Posterior cingulate gyrus (tissue), 11 donors: Measurements from ENCODE around the gene PPM1B.
"Not testable (repeated sequence)": the region's sequence is repeated elsewhere in the genome, so short reads cannot be mapped to it uniquely, and the experiment has no call there.

Experiments
- DNase-seq, 10 donors: peaks; one replicate each; pipeline versions ENCODE4 v3.0.0 to v3.0.0-alpha.2; 2020 to 2021; ENCODE audit warnings: mixed read lengths in 3 of 10
- intact Hi-C: fragments of 100-400 bp; cut with DNase I; formaldehyde crosslinking; loops from one replicate; pipeline ENCODE4 v1.15.1; 2023

The PPM1B gene

DNA sequence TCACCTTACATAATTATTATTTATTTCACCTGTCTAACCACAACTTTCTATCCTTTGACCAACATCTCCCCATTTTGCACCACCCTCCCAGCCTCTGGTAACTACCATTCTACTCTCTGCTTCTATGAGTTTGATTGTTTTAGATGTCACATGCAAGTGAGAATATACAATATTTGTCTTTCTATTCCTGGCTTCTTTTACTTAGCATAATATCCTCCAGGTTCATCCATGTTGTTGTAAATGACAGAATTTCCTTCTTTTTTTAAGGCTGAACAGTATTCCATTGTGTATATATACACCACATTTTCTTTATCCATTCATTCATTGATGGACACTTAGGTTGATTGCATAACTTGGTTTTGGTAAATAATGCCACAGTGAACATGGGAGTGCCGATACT lies 24.0 kb downstream of the PPM1B start:
- no peak for DNase-seq
- intact Hi-C loops, result no loop called here

DNA sequence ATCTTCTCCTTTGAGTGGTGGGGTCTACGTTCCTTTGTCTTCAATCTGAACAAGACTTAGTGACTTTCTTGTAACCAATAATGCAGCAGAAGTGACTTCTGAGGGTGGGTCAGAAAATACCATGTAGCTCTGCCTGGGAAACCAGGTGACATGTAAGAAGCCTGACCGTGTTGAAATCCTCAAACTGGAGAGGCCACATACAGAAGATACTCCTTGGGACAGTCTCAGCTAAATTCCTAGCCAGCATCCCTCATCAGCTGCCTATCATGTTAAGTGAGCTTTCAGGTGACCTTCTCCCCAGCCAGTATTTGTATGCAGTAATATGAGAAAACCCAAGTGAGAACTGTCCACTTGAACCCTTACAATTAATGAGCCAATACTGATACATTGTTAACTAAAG lies 27.0 kb downstream of the PPM1B start:
- DNase-seq, result no peak
- intact Hi-C loops, result no loop called here

GRCh38 chr2:44197816-44198215 lies 29.1 kb downstream of the PPM1B start:
- no peak for DNase-seq
- intact Hi-C loops, result no loop called here

- no peak for DNase-seq
- intact Hi-C loops, result no loop called here
These were observed 31.3 kb downstream of the PPM1B start for GRCh38 chr2:44200011-44200410.

DNA sequence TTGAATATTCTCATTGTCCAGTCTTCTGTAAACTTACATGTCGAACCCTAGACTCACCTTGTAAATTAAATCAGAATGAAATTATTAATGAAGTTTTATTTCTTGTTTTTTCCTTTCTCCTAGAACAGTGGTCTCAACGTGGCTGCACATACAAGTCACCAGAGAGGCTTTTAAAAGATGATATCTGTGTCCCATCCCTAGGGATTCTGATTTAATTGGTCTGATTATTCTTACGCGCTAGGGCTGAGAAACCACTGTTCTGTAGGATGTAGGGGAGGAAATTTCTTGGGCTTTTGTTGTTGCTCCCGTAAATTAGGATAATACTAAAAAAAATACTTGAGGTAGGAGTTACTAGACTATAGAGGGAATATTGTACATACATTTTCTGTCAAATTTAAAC lies 32.1 kb downstream of the PPM1B start:
- DNase-seq, result no peak
- intact Hi-C loops, result no loop called here

GRCh38 chr2:44201648-44202165 lies 33.0 kb downstream of the PPM1B start:
- no peak for DNase-seq
- intact Hi-C loops, result no loop called here

- intact Hi-C loops, result no loop called here
- DNase-seq, result no peak
These were observed 34.9 kb downstream of the PPM1B start for GRCh38 chr2:44203542-44203941.

DNA sequence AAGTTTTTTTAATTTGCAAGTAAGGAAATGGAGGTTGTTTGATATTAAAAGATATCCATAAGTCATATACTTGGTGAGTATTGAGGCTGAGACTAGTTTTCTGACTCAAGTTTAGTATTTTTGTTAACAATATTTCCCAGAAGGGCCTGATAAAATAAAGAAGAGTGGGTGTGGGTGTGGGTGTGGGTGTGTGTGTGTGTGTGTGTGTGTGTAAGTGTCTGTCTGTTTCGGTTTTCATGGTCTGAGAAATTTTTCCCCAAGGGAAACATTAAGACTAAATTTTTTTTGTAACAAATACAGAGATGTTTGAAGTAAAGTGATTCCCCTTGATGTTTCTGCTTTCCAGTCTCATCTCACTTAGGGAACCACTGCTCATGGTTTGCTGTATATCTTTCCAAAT lies 36.5 kb downstream of the PPM1B start:
- DNase-seq, result no peak
- intact Hi-C loops, result no loop called here

- intact Hi-C loops, result no loop called here
- no peak for DNase-seq
These were observed 38.4 kb downstream of the PPM1B start for GRCh38 chr2:44207102-44207501.

GRCh38 chr2:44207648-44208047 lies 39.0 kb downstream of the PPM1B start:
- DNase-seq, intact Hi-C loops: not testable (repeated sequence)

GRCh38 chr2:44210362-44210761 lies 41.7 kb downstream of the PPM1B start:
- intact Hi-C loops, result no loop called here
- DNase-seq, result no peak

DNA sequence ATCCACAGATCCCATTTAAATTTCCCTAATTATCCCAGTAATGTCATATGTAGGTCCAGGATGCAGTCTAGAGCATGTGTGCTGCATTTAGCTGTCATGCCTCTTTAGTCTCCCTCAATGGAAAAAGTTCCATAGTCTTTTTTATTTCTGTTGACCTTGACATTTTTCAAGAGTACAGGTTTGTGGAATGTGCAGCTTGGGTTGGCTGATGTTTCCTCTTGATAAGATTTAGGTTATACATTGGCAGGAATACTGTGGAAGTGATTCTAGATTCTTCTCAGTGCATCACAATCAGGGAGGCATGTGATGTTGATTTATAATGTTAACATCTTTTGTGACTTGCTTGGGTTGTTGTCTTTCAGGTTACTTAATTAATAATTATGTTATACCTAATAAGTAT lies 42.5 kb downstream of the PPM1B start:
- intact Hi-C loops, result no loop called here
- DNase-seq, result no peak

- no peak for DNase-seq
- intact Hi-C loops, result no loop called here
These were observed 43.6 kb downstream of the PPM1B start for GRCh38 chr2:44212302-44212701.

DNA sequence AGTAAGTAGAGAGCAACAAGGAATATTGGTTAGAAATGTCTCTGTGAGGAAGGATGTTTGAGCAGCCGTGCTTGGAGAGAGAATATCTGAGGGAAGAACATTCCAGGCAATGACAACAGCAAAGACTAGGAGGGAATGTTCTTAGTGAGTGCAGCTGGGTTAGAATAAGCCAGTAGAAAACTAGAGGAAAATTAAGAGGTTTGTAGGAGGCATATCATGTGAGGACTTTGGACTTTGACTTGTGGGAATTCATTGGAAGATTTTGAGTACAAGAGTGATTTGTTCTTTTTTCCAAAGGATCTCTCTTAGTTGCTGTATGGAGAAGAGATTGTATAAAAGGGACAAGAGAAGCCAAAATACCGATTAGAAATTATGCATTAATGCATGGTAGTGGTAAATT lies 47.2 kb downstream of the PPM1B start:
- intact Hi-C loops, result no loop called here
- DNase-seq, result no peak

GRCh38 chr2:44218771-44219170 lies 50.1 kb downstream of the PPM1B start:
- DNase-seq, result no peak
- intact Hi-C loops, result no loop called here

DNA sequence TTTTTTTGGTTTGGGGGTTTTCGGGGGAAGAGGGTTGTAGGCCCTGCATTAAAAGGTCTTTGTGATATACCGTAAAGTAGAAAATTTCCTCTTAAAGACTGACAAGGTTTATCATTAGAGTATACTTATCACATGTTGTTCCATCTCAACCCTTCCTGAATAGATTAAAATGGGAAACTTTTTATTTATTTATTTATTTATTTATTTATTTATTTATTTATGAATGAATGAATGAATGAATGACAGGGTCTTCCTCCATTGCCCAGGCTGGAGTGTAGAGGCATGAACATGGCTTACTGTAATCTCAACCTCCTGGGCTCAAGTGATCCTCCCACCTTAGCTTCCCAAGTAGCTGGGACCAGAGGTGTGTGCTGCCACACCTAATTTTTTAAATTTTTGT lies 58.1 kb downstream of the PPM1B start:
- no peak for DNase-seq
- intact Hi-C loops, result loop anchor here (10.0 kb wide), 1 partner anchor 52 kb away; no protein-coding TSS in a partner anchor

GRCh38 chr2:44230378-44230777 lies 61.7 kb downstream of the PPM1B start:
- intact Hi-C loops, result no loop called here
- no peak for DNase-seq

DNA sequence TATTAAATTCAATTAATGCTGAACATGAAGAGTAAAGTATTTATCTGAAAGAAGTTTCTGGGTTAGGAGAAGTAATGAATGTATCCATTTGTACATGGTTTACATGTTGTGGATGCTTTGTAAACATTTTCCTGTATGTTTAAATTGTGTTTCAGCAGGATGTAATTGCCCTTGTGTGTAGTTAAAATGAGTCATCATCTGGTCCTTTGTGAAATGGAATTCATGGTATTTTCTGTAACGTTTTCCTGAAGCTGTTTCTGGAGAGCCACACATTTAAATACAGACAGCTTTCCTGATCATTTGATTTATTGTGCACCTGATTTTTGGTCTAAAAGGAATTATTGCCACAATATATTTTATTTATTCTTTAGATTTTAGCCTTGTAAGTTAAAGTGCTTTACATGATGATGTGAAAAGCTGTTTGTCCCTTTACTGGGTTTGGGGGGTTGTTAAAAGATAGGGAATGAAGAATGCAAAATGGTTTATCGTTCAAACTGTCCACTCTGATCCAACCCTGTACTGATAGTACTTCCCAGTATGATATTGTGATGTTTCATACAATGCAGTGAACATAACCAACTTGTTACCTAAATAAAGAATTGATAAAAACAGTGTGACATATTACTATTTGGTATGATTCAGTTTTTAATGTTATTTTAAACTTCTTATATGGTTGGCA lies 64.9 kb downstream of the PPM1B start:
- no peak for DNase-seq
- intact Hi-C loops, result no loop called here

GRCh38 chr2:44237221-44237620 lies 68.5 kb downstream of the PPM1B start:
- intact Hi-C loops, result no loop called here
- DNase-seq, result no peak

- no peak for DNase-seq
- intact Hi-C loops, result loop anchor here (2.0 to 10.0 kb wide), 2 partner anchors 74 to 122 kb away; partner anchors contain the start of genes CAMKMT, PPM1B and PREPL
These were observed 74.2 kb downstream of the PPM1B start for GRCh38 chr2:44242904-44243303.

GRCh38 chr2:44244135-44244871 lies 75.6 kb downstream of the PPM1B start:
- peak in 8 of 10 donors; percentile 27 to 91 (median 56) for DNase-seq
- intact Hi-C loops, result loop anchor here (2.0 to 10.0 kb wide), 4 partner anchors 46 to 200 kb away; partner anchors contain the start of genes CAMKMT and PREPL
